HG03025 (cell line): ENCODE measurements around the gene ZBTB26.

Experiments
- ATAC-seq: cut with Tn5 transposase; IDR thresholded peaks from one replicate; pipeline ENCODE4 v1.9.1; 2021; ENCODE audit warnings: mild to moderate bottlenecking, moderate library complexity; ENCODE audit not compliant: unreplicated experiment, low FRiP score

The ZBTB26 gene, protein sequence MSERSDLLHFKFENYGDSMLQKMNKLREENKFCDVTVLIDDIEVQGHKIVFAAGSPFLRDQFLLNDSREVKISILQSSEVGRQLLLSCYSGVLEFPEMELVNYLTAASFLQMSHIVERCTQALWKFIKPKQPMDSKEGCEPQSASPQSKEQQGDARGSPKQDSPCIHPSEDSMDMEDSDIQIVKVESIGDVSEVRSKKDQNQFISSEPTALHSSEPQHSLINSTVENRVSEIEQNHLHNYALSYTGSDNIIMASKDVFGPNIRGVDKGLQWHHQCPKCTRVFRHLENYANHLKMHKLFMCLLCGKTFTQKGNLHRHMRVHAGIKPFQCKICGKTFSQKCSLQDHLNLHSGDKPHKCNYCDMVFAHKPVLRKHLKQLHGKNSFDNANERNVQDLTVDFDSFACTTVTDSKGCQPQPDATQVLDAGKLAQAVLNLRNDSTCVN

DNA sequence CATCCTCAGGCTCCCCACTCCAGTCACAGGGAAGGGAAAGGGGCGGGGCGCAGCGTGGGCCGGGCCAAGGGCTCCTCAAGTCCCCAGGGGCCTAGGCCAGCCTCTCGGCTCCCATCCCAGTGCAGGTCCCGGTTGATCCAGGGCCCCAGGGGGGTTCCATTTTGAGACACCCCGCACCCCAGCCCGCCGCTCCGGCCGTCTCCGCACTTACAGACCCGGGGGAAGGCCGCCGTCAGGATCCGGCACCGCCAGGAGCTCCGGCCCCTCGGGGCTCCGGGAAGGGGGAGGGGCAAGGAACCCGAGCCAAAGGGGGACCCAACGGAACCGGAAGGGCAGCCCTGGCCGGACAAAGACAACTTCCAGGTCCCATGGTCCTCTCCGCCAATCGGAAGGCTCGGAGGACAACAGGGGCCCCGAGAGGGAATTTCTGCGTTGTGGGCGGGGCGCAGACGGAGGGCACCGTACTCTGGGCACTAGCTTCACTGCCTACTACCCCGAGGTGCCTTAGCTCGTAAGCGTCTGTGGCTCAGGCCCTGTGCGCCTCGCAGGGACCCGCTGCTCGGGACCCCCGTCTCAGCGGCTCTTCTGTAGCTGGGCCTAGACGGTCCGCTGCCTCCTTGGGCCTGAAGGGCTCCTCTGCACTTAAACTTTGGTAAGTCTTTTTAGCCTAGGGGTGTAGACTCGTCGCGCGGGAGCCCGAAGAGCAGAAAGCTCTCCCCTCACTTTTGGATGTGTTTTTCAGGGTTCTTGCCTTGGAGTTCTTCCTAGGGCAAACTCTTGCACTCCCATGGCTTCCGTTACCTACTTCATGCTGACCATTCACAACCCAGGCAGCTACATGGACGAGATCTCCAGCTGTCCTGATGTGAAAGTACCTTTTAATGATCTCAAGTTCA lies at the start of gene ZBTB26:
Gene ZBTB26 (minus strand): TSS at position 287 of the 896 bp plus-strand sequence. CDS start 11,578 bp downstream, outside the sequence.
- peak; percentile 86 for ATAC-seq

GRCh38 chr9:122978601-122979000 lies 47.3 kb upstream of the ZBTB26 start:
- ATAC-seq = no peak

- ATAC-seq = no peak
Measured at GRCh38 chr9:122975196-122975595, 43.9 kb upstream of the ZBTB26 start.

- ATAC-seq = no peak
Measured at GRCh38 chr9:122961139-122961538, 29.8 kb upstream of the ZBTB26 start.

DNA sequence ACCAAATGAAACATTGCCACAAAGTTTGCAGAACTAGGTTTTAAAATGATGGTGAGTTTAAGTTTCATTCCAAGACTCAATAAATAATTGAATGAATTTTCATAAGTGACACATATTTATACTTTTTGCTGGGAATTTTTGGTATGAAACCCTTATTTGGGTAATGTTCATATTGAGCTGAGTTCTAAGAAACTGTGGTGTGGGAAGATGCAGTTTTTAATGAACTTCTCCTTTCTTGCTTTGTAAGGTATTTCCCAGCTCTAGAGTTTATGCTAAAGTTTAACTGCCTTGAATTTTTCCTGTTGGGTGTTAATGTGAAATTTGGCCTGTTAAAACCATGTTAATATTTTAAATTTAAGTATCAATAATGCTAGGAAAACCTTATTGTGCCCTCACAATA lies 24.6 kb upstream of the ZBTB26 start:
- ATAC-seq = no peak

DNA sequence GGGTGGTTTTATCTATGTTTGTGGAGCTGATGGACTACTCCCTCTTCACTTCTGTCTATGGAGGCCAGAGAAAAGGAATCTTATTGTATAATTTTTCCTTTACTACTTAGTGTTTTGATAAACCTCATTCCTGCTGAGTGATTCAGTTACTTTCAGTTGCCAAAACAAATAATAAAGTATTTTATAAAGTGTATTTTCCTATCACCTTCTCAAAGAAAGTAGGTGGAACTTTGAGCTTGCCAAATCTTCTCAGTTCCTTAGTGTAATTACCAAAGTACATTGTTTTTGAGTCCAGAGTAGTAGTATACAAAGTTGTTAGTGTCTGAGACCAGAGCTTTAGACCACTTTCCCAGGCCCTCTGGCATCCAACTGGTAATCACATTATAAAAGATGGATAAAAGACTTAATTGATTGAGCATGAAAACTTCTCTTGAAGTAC lies 23.0 kb upstream of the ZBTB26 start:
- no peak for ATAC-seq

- ATAC-seq = no peak
Measured at GRCh38 chr9:122951056-122951455, 19.7 kb upstream of the ZBTB26 start.

GRCh38 chr9:122950263-122950662 lies 19.0 kb upstream of the ZBTB26 start:
- ATAC-seq = no peak

DNA sequence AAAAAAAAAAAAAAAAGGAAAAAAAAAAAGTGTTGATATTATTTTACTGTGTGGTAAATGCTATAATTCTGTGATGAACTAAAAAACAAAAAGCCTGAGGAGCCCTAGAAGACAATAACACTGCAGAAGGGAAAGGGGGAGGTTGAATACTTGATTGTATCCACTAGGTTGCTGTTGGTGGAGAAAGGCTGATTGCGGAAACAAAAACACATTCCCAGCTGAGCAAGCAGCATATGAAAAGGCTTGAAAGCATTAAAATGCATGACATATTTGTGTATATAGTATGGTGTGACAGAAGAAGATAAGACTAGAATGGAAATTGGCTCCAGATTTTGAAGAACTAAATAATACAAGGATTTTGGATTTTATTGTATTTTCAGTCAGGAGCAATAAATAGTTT lies 18.4 kb upstream of the ZBTB26 start:
- ATAC-seq = no peak

DNA sequence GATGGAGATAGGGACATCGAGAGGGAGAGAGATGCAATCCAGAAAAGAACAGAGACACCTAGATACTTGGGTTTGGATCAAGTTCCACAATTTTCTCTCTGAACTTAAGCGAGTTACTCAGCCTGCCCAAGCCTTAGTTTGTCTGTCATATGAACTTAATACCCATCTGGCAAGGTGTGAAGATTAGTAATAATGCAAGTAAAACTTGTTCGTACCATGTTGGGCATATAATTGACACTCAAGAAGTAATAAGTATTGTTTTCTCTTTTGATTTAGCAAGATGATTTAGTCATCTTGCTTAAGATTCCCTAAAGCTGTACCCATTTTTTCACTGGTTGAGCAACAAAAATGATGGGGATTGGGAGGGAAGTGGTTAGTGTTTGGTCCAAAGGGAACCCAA lies 17.0 kb upstream of the ZBTB26 start:
- ATAC-seq = no peak

DNA sequence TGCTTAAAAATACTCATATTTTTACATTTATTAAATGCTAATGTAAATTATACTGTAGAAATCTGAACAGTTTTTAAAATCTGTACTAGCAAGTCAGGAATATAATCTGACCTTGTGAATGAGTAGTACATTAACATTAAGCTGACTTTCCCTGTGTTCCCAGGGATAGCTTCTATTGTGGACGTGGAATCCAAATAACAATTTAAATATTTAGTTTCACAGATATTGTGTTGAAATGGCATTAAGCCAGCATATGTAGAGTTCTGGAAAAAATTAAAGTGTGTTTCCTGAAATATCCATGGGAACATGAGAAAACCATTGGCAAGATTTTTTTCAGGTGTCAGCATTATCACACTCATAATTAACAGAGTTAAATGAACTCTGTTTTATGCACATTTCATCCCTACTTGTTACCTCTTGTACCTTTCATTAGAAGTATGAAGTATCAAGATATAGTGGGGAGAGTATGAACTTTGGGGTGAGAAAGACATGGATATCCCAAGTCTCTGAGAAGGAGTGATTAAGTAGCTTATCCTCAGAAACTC lies 15.2 kb upstream of the ZBTB26 start:
- no peak for ATAC-seq

GRCh38 chr9:122944960-122945888 lies 13.9 kb upstream of the ZBTB26 start:
- no peak for ATAC-seq

GRCh38 chr9:122941582-122942234 lies 10.4 kb upstream of the ZBTB26 start:
- ATAC-seq = no peak

DNA sequence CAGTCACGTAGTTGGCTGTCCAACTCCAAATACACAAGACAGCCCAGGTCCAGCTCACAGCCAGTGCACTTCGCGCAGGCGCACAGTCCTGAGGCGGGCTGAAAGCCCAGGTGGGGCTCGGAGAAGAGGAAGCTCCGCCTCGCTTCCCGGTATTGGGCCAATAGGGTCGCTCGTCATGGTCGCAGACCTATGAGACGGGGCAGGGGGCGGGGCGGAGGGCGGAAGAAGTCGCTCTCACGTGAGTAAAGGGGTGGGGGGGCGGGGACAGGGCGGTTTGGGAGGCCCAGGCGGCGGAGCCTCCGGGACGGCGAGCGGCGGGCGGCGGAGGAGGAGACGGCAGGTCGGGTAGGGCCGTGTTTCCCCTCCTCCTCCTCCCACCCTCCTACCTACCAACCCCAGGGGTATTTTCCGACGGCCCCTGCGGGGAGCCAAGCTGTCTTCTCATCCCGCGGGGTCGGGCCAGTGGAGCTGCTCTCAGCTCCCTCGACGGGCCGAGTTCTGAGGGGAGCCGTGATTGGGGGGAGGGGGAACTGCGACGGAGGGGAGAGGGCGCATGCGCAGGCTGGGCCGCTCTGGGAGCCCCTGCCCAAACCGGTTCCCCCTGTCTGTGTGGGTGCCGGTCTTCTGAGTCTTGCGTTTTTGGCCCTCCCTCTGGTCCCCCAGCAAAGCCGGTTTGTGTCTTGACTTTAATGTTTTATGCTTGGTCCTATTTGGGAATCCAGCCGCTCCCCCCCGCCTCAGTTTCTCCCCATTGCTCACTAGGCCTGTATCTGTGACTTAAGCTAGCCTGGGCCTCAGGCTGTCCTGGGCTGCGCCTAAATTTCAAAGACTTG lies 9.7 kb upstream of the ZBTB26 start, which contains the start of gene RABGAP1:
Gene RABGAP1 (plus strand): TSS at position 272 of the 833 bp plus-strand sequence. CDS start 16,040 bp downstream, outside the sequence.
- ATAC-seq = peak; percentile 94

DNA sequence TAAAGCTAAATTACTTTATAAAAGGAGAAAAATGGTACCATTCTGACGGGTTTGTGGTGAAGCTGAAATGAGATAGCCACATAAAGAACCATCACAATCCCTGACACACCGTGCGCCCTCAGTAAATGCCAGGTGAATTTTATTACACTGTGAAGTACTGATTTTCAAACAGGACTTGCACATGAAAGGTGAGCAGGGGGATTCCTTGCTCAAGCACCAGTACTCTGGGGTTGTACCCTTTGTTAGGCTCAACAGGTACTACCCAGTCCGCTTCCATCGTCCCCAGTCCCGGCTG lies 9.1 kb upstream of the ZBTB26 start:
- no peak for ATAC-seq

DNA sequence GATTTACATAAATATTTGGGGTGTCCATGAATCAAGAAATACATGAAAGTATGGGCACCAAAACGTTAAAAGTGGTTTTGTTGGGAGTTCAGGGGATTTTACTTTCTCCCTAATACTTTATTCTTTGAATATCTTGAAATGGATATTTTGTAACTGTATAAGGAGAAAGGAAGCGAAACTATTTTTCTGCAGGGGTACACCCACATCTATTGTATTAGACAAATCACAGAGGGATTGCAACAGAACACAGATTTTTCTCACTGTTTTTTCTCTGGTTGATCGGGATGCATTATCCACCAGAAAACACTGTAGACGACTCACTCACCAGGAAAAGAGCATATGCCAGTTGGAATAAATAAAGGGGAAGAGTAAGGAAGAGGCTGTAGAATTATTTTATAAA lies 8.3 kb upstream of the ZBTB26 start:
- ATAC-seq = no peak

DNA sequence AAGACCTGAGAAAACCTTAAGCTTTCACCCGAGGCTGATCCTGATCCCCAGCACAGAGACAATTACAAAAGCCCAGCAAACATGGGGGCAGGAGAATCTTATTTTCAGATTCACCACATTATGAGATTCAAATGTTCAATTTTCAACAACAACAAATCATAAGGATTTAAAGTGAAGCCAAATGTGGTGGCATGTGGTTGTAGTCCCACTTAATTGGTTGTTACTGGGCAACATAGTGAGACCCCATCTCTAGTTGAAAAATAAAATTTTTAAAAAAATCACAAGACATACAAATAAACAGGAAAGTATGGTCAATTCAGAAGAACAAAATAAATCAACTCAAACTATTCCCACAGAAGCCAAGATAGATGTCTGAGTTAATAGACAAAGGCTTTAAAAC lies 5.6 kb upstream of the ZBTB26 start:
- ATAC-seq = no peak

GRCh38 chr9:122936464-122936863 lies 5.2 kb upstream of the ZBTB26 start:
- ATAC-seq = no peak
